ENCODE results near the gene APBA2.

Gene APBA2

DNA sequence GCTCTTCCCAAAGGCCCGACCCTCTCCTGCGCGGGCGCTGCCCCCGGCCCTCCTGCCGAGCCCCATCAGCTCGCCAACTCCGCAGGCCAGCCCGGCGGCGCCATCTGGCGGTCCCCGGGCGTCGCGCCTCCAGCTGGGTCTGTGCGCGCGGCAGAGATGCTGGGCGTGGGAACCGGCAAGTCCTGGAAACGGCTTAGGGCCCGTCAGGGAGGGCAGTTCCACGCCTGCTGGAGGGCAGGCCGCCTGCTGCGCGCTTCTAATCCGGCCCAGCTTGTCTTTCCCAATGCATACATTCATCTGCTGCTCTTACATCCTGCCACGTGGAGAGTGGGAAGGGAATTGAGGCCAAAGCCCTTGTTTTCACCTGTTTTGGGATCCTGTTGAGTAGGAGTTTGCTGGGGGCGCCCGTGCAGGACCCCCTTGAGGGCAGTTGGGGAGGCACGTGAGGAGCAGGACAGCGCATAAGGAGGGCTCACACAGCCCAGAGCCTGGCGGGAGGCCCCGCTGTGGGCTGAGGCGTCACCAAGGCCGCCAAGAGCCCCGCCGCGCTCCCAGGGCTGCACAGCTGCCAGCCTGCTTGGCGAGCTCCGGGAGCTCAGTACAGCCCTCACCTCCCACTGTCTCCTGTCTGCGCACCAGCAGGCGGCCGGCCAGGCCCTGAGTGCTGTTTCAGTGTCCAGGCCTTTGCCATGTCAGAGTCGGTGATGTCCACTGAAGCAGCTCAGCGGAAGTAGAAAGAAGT, 218.2 kb downstream of the APBA2 start:
- DNase-seq (ENCODE audit: low read depth) = peak; percentile 30

DNA sequence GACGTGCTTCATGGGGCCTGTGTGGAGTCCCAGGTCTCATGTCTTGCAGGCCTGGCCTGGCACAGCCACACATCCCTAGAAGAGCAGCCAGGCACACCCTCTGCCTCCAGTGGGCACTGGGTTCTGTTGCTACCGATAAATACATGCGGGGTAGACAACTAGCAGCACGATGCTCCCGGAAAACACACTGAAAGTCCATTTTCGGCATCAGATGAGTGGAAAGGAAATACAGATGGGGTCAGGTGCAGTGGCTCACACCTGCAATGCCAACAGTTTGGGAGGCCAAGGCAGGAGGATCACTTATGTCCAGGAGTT, 218.7 kb downstream of the APBA2 start:
- no peak for DNase-seq (ENCODE audit: low read depth)

DNA sequence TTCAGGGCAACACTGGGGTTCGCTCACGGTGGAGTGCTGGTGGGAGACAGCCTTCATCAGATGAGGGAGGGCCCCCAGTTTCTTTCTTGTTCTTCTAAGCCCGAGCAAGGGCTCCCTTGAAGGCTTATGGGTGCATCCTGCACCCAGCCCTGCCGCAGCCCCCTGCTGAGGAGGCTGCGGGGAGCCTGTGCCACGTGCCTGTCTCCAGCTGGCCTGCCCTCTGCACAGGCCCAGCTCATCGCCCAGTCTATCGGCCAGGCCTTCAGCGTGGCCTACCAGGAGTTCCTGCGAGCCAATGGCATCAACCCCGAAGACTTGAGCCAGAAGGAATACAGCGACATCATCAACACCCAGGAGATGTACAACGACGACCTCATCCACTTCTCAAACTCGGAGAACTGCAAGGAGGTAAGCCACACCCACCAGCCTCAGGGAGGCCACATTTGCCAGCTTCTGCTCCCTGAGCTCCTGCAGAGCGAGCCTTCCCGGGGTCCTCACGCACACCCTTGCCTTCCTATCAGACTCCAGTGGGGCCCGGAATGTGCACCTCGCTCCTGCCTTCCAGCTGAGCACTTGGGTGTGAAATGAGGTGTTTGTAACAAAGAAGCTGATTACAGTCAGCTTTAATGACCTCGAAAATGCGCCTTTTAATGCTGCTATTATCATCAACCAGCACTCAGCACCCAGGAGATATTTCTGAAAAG, 219.5 kb downstream of the APBA2 start:
- no peak for DNase-seq (ENCODE audit: low read depth)

DNA sequence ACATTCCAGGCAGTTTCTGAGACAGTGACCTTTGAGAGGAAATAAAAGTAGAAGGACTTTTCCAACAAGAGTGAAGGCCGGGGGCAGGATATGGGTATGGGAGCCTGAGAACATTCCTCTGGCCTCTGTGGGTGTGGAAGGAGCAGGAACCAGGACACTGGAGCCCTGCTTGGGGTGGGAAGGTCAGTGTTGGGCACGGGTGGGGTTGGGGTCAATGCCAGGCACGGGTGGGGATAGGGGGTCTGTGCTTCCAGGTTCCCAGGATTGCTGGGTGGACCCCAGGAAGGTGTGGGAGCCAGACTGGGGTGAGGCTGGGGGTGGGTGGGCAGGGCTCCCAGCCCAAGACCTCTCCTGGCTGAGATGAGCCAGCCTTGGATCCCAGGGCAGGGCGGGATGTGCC, 220.3 kb downstream of the APBA2 start:
- DNase-seq (ENCODE audit: low read depth) = no peak

DNA sequence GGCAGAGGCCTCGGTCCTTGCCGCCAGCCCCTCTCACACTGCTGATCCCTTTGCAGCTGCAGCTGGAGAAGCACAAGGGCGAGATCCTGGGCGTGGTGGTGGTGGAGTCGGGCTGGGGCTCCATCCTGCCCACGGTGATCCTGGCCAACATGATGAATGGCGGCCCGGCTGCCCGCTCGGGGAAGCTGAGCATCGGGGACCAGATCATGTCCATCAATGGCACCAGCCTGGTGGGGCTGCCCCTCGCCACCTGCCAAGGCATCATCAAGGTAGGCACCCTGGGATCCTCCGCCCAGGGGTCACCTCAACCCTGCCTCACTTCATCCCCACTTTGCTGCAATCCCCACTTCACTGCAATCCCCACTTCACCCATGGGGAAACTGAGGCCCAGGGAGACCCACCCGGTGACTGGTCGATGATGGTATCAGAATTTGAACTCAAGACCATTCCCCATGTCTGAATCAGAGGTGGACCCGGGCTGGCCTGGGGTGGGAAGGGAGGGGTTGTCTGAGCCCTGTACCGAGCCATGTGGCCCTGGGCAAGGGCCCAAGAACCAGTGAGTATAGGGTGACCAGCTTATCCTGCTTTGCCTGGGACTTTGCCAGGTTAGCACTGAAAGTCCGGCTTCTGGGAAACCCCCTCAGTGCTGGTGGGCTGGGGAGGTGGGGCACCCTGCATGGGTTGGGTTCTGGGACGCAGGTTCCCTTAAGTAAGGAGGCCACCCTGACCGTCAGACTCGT, 220.9 kb downstream of the APBA2 start:
- DNase-seq (ENCODE audit: low read depth) = no peak

DNA sequence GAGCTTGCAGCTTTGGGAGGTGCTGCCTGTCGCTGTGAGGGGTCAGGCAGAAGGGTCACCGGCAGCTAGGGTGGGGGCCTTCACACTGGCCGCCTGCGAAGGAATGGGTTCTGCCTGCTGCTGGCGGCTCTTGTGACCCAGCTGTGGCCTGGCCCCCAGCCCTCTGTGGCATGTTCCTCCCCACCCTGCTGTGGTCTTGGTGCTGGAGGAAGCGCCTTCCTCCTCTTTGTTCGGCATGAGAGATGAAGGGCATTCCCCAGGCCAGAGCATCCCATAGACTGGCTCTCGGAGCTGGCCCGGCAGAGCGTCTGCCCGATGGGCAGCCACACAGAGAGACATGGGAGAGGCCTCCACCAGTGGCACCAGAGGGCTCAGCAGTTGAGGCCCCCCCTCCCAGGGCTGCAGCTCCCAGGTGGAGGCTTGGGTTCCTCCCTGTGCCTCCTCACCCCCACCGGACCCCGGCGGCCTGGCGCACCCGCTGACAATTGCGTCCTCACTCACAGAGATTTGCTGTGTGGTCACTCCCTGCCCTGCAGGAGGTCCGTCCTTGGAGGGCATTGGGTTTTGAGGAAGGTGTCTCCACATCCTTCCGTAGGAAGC, 221.6 kb downstream of the APBA2 start:
- DNase-seq (ENCODE audit: low read depth) = no peak

DNA sequence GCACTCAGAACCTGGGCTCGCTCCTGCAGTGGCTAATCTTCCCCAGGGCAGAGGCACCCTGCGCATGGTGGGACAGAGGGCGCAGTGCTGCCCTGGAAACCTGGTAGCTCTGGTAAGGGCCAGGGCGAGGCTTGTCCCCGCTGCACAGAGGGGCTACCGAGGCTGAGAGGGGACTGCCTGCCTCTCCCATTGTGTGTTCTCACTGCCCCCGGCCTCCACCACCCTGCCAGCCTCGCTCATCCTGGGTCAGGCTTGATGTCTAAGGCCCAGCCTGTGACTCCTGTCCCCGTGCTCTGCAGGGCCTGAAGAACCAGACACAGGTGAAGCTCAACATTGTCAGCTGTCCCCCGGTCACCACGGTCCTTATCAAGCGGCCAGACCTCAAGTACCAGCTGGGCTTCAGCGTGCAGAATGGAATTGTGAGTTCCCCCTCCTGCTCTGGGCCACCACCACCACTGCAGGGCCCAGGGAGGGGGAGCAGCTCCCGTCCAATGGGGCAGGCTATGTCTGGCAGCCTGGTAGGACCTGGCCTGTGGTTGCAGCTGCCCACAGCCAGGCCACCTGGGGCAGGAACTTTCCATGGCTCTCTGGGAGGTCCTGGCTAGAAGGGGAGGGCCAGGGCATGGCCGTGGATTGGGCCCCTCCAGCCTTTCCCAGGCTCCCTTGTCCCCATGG, 222.3 kb downstream of the APBA2 start:
- no peak for DNase-seq (ENCODE audit: low read depth)

DNA sequence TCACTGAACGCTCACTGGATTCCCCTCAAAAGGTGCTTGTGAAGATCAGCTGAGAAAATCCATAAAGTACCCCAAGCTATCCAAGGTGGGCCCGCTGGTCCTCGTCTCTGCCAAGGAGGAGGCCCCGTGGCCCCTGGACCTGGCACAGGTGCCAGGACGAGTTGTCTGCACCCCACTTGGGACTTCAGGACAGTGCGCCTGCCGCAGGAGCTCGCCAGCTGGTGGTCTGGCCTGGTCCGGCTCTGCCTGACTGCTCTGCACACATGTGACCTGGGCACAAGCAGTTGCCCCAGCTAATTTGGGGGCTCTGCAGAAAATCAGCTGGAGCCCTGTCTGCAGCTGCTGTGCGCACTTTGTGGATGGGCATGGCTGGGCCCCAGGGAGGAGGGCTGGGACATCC, 224.0 kb downstream of the APBA2 start:
- no peak for DNase-seq (ENCODE audit: low read depth)

DNA sequence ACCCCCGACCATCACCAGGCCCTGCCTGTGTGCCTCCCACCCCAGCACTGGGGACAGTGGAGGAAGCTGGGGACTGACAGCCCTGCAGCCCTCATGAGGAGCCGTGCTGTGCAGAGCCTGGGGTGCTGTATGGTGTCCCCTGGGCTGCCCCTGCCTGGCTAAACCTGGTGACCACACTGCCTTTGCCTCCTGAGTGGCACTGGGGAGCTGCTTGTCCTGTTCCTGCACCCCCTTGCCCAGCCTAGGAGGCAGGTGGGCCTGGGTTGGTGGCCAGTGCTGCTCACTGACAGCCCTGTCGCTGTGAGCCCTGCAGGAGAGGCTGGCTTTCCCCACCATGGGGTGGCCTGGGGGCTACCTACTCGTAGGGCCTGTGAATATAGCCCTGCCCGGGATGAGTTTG, 224.4 kb downstream of the APBA2 start:
- DNase-seq (ENCODE audit: low read depth) = no peak

DNA sequence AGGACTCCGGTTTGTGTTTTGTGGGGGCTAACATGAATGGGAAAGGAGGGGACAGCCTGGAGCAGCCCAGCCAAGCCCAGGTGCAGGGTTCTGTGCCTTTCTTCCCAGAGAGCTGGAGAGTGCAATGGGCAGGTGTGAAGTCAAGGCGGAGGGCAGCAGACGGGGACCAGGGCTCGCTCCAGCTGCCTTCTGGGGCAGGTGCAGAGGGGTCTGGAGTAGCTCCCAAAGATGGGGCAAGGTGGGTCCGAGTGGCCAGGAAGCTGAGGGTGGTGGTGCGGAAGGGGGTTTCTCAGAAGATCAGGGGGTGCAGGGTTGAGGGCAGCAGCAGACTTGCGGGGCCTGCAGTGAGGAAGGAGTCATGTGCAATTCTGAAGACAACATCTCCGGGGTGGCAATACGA, 225.0 kb downstream of the APBA2 start:
- DNase-seq (ENCODE audit: low read depth) = no peak

DNA sequence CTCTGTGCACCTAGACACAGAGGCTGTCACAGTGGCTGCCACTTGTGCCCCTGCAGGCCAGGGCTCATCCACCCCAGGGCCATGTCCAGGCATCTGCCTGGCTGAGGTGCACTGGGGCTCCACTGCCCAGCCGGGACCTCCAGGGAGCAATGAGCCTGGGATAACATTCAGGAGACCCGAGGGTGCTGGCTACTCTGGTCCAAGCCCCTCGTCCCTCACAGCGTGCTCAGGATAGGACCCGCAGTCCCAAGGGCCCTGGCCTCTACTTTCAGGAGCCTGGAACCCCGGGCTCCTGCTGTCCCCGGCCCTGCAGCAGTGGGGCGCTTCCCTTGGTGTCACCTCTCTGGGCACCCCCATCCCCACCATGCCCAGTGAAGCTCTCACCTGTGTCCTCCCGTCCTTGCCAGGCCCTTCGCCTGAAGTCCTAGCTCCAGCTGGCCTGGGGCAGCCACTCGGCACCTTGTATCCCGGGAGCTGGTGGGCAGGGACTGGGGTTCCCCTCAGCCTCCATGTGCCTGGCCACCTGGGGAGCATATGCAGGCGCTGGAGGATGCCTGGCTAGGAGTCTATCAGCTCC, 226.0 kb downstream of the APBA2 start:
- no peak for DNase-seq (ENCODE audit: low read depth)

DNA sequence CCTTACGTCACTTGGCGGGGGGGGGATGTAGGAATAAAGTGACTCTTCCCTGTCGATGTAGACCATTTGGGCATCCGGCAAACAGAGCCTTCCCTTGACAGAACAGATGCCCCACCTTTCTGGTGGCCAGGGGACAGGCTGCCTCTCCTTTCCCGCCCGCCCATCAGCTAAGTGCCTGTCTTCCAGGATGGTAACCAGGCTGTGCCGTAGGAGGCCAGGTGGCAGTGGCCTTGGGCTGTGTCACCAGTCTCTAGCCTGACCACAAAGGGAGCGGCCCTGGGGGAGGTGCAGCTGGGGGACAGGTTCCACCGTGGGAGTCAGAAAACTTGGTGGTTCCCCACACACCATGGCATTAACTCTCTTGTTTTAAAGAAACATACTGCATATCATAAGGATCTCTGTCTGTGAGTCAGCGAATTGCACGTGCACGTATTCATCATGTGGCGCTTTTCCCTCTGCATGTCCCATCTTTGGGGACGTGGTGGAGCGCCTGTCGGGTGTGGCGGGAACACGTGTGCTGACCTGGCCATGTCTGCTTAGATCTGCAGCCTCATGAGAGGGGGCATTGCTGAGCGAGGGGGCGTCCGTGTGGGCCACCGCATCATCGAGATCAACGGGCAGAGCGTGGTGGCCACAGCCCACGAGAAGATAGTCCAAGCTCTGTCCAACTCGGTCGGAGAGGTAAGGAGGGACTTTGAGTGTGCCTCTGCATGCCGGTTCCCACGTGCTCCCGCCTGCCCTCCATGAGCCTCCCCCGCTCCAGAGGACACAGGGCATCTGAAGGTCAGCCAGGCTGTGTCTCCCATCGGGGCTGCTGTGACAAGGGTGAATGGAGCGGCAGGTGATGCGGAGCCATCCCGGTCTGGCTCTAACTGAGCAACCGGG, 227.8 kb downstream of the APBA2 start:
- no peak for DNase-seq (ENCODE audit: low read depth)

DNA sequence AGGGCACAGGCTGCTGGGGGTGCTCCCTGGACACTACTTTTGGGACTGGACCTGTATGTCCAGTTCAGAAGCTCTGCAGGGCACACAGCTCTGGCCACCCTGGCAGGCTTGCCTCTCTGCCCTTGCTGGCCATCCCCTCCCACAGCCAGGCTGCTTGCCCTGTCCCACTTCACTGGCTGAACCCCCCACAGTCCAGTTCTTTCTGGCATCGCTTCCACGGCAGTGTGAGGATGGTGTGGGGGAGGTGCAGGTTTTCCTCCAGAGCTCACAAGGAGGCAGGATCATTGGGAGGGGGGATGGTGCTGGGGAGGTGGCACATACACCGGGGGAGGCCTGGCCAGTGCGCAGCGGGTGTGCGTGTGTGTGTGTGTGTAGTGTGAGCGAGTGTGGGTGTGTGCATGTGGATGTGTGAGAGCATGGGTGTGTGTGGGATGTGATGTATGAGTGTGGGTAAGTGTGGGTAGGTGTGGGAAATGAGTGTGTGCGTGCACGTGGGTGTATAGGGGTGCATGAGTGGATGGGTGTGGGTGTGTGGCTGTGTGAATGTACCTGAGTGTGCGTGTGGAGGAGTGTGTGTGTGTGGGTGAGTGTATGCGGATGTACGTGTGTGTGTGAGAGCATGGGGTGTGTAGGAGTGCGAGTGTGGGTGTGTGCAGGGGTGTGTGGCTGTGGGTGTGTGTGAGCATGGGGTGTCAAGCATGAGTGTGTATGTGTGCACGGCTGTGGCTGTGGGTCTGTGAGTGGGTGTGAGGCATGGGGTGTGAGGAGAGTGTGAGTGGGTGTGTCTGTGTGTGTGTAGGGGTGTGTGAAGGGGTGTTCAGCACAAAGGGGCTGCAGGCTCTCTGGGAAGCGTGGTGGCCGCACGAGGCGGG, 228.7 kb downstream of the APBA2 start:
- no peak for DNase-seq (ENCODE audit: low read depth)

DNA sequence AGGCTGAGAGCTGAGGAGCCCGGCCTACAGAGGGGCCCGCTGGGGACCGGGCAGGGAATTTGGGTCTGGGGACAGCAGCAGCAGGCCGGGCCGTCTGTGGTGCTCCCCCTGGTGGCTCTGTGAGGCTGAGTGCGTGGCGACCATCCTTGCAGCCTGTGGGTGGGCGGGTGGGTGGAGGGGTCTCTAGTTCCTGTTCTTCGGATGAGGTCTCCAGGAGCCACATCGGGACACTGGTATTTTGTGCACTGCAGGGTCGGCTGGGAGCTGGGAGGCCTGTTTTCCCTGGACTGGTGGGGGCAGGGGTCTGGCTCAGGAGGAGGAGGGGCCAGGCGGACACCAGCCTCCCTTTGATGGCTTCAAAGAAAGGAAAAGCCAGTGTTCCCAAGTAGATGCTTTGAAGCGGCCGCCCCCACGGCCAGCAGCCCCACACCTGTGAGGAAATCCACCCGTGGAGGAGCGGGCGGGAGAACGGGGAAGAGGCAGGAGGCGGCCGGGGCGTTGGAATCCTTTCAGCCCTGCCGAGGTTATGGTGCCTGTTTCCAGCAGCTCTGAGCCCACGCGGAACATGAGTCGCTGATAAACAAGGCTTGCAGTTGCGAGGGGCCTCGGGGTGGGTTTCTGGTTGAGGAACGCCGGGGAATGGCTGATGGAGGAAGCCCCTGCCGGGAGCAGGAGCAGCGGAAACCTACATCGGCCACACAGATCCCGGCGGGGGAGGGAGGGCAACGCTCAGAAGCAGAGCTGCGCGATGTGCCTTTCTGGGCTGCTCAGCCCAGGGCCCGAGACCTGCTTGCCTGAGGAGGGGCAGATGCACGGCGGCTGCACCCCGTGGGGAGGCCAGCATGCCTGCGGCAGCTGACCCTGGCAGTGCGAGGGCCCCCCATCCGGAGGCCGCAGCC, 229.6 kb downstream of the APBA2 start:
- no peak for DNase-seq (ENCODE audit: low read depth)

DNA sequence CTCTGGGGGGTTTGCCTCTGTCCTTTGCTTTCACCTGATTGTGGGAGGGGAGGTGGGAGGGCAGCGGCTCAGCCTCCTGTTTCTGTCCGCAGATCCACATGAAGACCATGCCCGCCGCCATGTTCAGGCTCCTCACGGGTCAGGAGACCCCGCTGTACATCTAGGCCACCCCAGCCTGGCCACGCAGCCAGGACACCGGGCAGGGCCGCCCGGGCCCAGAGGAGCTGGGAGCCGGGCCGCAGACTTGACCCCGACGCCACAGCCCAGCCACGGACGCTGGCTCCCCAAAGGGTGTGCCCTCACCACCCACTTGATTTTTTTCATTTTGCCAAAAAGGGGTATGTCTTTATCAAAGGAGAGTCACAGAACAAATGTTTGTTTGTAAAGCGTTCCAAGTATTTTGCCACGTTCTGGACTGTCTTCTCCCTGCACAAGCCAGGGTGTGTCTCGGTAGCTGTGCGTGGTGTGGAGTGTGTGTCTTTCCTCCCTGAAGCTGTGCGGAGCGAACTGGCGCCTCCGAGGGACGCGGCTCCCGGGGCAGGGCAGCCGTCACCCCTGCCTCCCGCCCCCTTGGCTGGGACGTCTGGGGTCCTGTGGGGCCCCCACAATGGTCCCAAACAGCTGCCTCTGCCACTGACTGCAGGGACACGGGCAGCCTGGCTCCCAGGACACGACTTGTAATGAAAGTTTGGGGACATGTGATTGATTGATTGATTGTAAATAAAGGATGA, 231.4 kb downstream of the APBA2 start:
- no peak for DNase-seq (ENCODE audit: low read depth)

DNA sequence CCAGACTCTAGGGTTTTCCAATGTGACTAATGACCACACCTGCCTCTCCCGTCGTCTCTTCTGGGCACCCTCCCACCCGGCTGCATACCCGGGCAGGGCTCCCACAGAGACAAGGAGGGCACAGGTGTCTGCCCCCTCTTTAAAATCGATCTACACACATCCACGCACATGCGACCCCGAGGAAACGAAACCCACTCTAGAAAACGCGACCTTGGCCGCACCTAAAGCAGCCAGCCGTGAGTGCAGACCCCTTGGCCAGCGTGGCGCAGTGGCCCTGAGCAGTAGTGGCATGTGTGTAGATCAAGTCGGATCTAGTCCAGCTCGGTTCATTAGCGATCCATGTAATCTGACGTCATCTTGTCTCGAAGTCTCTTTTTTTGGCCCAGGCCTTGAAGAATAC, 232.0 kb downstream of the APBA2 start:
- DNase-seq (ENCODE audit: low read depth) = no peak

DNA sequence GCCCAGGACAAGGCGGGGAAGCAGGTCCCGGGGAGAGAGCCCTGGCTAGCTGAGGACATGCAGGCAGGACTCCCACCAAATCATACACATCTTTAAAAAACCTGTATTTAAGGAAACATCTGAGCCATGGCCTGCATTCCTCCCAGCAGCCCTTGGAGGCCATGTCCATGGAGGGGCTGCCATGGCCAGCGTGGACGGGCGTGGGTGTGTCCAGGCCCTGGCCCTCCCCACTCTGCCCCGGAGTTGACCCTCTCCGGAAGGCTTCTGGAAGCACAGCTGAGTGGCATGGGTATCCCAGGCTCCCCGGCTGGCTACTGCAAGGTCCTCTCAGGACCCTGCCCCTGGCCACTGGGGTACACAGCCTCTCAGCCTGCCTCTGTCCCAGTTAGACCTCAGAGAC, 234.1 kb downstream of the APBA2 start:
- no peak for DNase-seq (ENCODE audit: low read depth)

Measured in activated gamma-delta T cell treated with anti-CD3 and anti-CD28 coated beads, Interleukin-2, amount 50 U/mL, for 16 hours (primary cell).